AG10803 (cell line): Measurements from ENCODE around the gene APOA5.

Experiments used
- DNase-seq: peaks from one replicate; pipeline ENCODE4 v3.0.0; 2010; ENCODE audit warnings: low read depth
- H3K4me3 ChIP-seq: 2 replicates; pipeline ENCODE4 v1.5.1; 2011; ENCODE audit warnings: mild to moderate bottlenecking, low read length, control low read depth
- TF ChIP-seq, protein P1 (sequence below): conservative IDR thresholded peaks from 2 replicates; pipeline ENCODE4 v1.5.1; 2011; ENCODE audit warnings: mild to moderate bottlenecking, low read length, control low read depth, inconsistent platforms

The APOA5 gene

DNA sequence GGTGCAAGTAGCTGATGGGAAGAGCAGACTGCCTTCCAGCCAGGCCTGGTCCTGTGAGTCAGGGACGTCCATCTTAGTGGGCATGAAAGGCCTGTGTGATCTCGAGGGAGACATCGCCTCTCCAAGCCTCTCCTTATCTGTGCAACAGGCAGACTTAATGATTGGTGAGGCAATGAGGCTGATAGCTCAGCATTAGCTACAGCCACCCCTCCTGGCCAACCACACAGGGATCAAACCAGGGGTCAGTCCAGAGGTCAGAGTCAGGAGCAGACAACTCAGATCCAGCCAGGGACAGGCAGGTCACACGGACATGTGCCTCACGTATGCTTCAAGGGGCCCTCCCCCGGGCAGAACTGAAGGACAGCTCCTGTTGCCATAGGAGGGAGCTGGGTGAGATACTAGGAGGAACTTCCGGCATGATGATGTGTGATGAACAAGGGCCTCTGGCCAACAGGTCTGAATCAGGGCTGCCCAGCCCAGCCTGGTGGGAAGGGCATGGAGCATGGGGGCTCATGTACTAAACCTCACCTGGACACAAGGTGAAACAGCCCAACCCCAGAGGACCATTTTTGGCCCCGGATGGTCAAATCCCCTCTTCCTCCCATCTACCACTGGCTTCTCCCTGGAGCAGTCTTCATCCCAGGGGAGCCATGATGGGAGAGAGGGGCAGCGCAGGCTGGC, 35.2 kb upstream of the APOA5 start:
- DNase-seq, result no peak
- H3K4me3 ChIP-seq, result no peak overlapping the region
- TF ChIP-seq, protein P1, sequence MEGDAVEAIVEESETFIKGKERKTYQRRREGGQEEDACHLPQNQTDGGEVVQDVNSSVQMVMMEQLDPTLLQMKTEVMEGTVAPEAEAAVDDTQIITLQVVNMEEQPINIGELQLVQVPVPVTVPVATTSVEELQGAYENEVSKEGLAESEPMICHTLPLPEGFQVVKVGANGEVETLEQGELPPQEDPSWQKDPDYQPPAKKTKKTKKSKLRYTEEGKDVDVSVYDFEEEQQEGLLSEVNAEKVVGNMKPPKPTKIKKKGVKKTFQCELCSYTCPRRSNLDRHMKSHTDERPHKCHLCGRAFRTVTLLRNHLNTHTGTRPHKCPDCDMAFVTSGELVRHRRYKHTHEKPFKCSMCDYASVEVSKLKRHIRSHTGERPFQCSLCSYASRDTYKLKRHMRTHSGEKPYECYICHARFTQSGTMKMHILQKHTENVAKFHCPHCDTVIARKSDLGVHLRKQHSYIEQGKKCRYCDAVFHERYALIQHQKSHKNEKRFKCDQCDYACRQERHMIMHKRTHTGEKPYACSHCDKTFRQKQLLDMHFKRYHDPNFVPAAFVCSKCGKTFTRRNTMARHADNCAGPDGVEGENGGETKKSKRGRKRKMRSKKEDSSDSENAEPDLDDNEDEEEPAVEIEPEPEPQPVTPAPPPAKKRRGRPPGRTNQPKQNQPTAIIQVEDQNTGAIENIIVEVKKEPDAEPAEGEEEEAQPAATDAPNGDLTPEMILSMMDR, result no peak

- no peak overlapping the region for H3K4me3 ChIP-seq
- TF ChIP-seq, protein P1, result no peak
- DNase-seq, result no peak
These were observed 34.4 kb upstream of the APOA5 start for GRCh38 chr11:116825854-116826750.

DNA sequence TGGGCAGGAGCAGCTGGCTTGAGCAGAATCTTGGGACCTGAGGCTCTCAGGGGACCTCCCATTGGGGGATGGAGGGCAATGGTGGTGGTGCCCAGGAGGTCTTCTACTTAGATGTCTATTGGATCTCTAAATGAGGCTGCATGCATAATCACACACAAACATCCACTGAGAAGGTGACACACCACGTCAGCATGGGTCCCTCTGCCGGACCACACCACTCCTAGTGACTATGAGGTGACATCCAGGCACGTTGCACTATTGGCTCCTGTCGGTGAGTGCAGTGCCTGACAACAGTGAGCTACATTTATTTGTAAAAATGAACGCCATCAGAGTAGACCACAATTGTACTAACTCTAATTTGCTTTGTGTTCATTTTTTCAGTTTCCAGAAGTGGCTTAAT, 33.8 kb upstream of the APOA5 start:
- no peak overlapping the region for H3K4me3 ChIP-seq
- TF ChIP-seq, protein P1, result no peak
- DNase-seq, result no peak

- no peak for DNase-seq
- H3K4me3 ChIP-seq, result no peak within 1 kb of the TSS
- TF ChIP-seq, protein P1, result no peak
These were observed 31.6 kb upstream of the APOA5 start, which contains the start of gene APOA4 for GRCh38 chr11:116823031-116823843. APOA4 (minus strand) TSS chr11:116823304; CDS start chr11:116823191, 113 bp downstream.

DNA sequence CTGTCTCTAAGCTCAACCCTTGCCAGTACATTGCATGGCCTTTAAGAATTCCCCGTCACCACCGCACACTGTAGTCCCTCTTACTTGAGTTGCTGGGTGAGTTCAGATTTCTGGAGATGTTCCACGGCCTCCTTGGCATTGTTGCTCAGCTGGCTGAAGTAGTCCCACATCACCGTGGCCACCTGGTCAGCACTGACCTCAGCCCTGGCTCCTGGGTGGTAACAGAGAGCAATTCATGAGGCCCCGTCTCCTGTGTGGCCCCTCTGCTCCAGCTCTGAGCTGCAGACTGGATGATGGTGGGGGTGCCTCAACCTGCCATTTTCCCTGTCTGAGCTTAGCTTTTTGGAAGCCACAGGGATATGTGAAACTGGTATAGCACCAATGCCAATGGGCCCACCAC, 30.9 kb upstream of the APOA5 start:
- TF ChIP-seq, protein P1, result no peak
- DNase-seq, result no peak
- no peak overlapping the region for H3K4me3 ChIP-seq

DNA sequence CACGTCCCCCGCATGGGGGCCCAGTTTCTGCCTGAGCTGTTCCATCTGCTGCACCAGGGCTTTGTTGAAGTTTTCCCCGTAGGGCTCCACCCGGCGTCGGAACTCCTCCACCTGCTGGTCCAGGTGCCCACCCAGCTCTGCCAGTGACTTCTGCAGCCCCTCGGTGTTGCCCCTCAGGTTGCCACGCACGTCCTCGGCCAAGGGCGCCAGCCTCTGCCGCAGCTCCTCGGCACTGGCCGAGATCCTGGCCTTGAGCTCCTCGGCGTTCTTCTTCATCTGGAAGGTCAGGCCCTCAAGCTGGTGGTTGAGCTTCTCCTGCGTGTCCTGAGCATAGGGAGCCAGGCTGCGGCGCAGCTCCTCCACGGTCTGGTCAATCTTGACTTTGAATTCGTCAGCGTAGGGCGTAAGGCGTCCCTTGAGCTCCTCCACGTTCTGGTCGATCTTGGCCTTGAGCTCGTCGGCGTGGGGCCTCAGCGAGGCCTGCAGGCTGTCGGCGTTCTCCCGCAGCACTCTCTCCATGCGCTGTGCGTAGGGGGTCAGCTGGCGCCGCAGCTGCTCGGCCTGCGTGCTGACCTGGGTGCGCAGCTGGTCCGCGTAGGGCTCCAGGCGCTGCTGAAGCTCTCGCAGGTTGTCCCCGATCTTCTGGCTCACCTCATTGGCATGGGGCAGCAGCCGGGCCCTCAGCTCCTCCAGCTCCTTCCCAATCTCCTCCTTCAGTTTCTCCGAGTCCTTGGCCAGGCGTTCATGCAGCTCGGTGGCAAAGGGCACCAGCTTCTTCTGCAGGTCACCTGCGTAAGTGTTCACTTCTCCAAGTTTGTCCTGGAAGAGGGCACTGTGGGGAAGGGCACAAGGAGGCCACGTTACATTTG, 29.6 kb upstream of the APOA5 start:
- no peak overlapping the region for H3K4me3 ChIP-seq
- DNase-seq, result no peak
- TF ChIP-seq, protein P1, result no peak
